Measurements from ENCODE around the gene JOSD1.

JOSD1 gene

GRCh38 chr22:38638728-38639127, 62.0 kb downstream of the JOSD1 start:
- FAIRE-seq, result no peak

DNA sequence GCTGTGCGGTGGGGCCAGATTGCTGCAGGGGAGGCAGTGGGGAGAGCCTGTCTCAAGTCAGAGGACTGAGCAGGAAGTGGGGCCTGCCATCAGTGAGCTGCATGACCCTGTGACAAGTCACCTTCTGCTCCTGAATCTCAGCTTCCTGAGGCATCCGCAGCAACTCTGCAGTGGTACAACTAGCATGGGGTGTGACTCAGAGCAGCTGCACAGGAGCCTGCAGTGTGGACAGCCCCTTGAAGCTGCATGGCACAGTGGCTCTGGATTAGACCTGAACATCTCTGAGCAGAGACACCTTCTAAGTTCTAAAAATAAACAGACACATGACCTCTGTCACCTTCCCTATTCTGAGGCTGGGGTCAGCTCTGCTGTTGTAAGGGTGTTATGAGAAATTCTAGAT, 62.5 kb downstream of the JOSD1 start:
- DNase-seq (ENCODE audit: insufficient read length, low spot score), result no peak

More at GRCh38 chr22:38638728-38639127, 62.0 kb downstream of the JOSD1 start:
- DNase-seq (ENCODE audit: insufficient read length, low spot score), result no peak

More for the DNA sequence above, 62.5 kb downstream of the JOSD1 start:
- no peak for FAIRE-seq

Data from HTR-8/SVneo (cell line).